ENCODE results near the gene NOP56.

The NOP56 gene

GRCh38 chr20:2640260-2640659, 12.2 kb upstream of the NOP56 start:
- no peak for DNase-seq
- intact Hi-C loops (cut with DNase I) = no loop called here

GRCh38 chr20:2640899-2641298, 11.5 kb upstream of the NOP56 start:
- no peak for DNase-seq
- intact Hi-C loops (cut with DNase I) = no loop called here

- no peak for DNase-seq
- intact Hi-C loops (cut with DNase I) = no loop called here
Measured at GRCh38 chr20:2643708-2644107, 8.7 kb upstream of the NOP56 start.

GRCh38 chr20:2652724-2653555, 508 bp downstream of the NOP56 start:
- intact Hi-C loops (cut with DNase I) = loop anchor here (2.0 to 5.0 kb wide), 2 partner anchors 128 to 181 kb away; partner anchors contain the start of gene SNRPB
- peak; percentile 44 to 94 (median 65) for DNase-seq

DNA sequence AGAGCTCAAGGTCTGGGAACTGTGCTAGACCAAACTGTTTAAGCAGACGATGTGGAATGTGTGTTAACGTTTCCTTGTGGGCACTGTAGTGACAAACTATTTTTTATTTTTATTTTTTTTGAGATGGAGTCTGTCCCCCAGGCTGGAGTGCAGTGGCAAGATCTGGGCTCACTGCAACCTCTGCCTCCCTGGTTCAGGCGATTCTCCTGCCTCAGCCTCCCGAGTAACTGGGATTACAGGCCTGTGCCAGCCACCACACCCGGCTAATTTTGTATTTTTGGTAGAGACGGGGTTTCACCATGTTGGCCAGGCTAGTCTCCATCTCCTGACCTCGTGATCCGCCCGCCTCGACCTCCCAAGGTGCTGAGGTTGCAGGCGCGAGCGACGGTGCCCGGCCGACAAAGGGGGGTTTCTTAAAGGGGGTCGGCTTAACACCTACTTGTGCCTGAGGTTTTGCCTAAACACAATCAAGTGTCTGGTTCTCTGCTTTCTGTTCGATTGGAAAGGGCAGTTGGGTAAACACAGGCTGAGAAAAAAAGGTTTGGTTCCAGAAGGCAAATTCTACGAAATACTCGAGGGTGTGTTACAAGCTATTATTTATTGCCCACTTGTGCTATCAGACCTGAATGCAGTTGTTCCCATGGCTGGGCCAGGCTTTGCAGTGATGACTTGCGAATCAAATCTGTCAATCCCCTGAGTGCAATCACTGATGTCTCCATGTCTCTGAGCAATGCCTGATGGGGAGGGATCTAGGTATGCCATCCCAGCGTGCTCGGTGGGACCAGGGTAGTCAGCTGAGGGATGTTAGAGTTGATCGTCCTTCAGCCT, 1.3 kb downstream of the NOP56 start:
- DNase-seq = no peak
- intact Hi-C loops (cut with DNase I) = loop anchor here (2.0 to 5.0 kb wide), 2 partner anchors 129 to 181 kb away; partner anchors contain the start of gene SNRPB

- no peak for DNase-seq
- intact Hi-C loops (cut with DNase I) = loop anchor here (5.0 kb wide), 1 partner anchor 182 kb away; the partner anchor contains the start of gene SNRPB
Measured at GRCh38 chr20:2654384-2654822, 2.0 kb downstream of the NOP56 start.

DNA sequence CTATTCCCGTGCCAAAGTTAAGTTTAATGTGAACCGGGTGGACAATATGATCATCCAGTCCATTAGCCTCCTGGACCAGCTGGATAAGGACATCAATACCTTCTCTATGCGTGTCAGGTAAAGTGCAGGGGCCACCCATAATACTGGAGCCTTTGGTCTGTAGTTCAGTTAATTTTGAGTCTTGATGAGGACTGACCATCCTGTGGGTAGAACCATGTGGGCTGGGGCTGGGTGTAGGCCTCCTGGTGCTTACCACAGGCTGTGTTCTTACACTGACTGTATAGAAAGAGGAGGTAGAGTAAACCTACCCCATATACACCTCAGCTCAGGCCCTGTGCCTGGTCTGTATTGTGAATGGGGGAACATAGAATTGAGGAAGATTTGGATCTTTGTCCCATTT, 2.4 kb downstream of the NOP56 start:
- no peak for DNase-seq
- intact Hi-C loops (cut with DNase I) = loop anchor here (5.0 kb wide), 1 partner anchor 183 kb away; the partner anchor contains the start of gene SNRPB

- DNase-seq = peak in 1 of 10 donors; percentile 27
- intact Hi-C loops (cut with DNase I) = no loop called here
Measured at GRCh38 chr20:2655331-2656116, 3.1 kb downstream of the NOP56 start.

- intact Hi-C loops (cut with DNase I) = no loop called here
- no peak for DNase-seq
Measured at GRCh38 chr20:2656471-2657117, 4.2 kb downstream of the NOP56 start.

DNA sequence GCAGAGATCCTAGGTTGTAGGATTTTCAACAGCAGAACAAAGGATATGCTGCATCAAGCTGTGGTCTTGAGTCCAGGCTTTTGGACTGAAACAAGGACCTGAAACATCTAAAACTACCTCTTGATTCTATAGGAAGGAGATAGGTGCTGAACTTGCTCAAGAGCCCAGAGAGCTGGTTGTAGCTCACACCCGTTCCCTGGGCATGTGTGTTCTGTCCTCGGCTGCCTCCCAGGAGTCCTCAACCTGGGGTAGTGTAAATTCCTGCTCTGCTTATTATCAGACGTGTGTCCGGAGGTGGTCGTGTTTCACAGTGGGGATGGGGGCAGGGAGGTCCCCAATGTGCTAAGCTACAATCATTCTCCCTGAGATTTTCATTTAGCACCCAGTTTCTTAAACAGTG, 4.8 kb downstream of the NOP56 start:
- no peak for DNase-seq
- intact Hi-C loops (cut with DNase I) = no loop called here

- intact Hi-C loops (cut with DNase I) = no loop called here
- no peak for DNase-seq
Measured at GRCh38 chr20:2657674-2658073, 5.2 kb downstream of the NOP56 start.

GRCh38 chr20:2658414-2659354, 6.3 kb downstream of the NOP56 start:
- peak in 1 of 10 donors; percentile 49 for DNase-seq
- intact Hi-C loops (cut with DNase I) = no loop called here

- peak in 1 of 10 donors; percentile 49 for DNase-seq
- intact Hi-C loops (cut with DNase I) = no loop called here
Measured at GRCh38 chr20:2659547-2659946, 7.1 kb downstream of the NOP56 start.

DNA sequence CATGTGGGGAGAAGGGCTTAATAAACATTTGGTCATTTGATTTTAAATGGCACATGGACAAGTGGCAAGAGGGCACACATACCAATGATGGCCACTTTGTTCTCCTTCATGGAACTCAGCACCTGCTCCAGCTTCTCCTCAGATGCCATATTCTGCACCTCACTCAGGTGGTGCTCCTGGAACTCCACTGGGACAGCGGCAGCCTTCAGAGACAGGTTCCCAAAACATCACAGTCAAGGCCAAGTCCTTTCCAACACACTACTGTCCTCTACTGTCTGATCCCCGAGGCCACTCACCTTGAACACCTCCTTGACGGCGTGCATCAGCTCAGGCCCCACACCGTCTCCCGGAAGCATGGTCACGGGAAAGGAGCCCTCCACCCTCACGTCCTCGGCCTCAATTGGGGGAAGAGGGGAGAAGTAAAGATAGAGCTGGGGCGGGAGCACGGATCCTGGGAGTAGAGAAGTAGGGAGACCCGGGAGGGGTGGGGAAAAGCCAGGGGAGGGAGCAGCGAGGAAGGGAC, 11.0 kb downstream of the NOP56 start:
- no peak for DNase-seq
- intact Hi-C loops (cut with DNase I) = loop anchor here (10.0 kb wide), 1 partner anchor 171 kb away; no protein-coding TSS in a partner anchor

- peak; percentile 91 to 99 (median 96) for DNase-seq
- intact Hi-C loops (cut with DNase I) = loop anchor here (10.0 kb wide), 1 partner anchor 171 kb away; no protein-coding TSS in a partner anchor
Measured at GRCh38 chr20:2663887-2664719, 11.7 kb downstream of the NOP56 start, which contains the start of gene IDH3B. IDH3B (minus strand) TSS chr20:2664216; CDS start chr20:2664188, 28 bp downstream.

GRCh38 chr20:2671977-2672376, 19.5 kb downstream of the NOP56 start:
- DNase-seq = no peak
- intact Hi-C loops (cut with DNase I) = no loop called here

GRCh38 chr20:2672446-2672845, 20.0 kb downstream of the NOP56 start:
- DNase-seq = no peak
- intact Hi-C loops (cut with DNase I) = no loop called here
